ENCODE data around the gene DOCK1. TPM values are rescaled to one million over a fixed set of nuclear protein-coding genes. Genes with fewer than 3 reads are reported as not detected.

Gene DOCK1
- total RNA-seq, 1 donor from 2014 or later, result 16.8 TPM

GRCh38 chr10:127064474-127064873, 159.2 kb downstream of the DOCK1 start:
- Histone ChIP-seq H3K4me1 (no peaks in the 10 kb centered on the region), H3K4me3 (no peak overlapping the region), H3K27me3 (ENCODE audit: low read depth) (no peaks in the 10 kb centered on the region), H3K9me3 (replicated peaks) (peaks cover 7% of the 10 kb centered on the region), H3K36me3 (peaks cover 93% of the 10 kb centered on the region), H3K27ac (replicated peaks) (no peak overlapping the region)
- intact Hi-C loops (cut with micrococcal nuclease), result no loop called here
- TF ChIP-seq CTCF (IDR thresholded peaks at IDR 0.05; ENCODE audit: borderline replicate concordance), result no peak
- DNase-seq, result no peak

DNA sequence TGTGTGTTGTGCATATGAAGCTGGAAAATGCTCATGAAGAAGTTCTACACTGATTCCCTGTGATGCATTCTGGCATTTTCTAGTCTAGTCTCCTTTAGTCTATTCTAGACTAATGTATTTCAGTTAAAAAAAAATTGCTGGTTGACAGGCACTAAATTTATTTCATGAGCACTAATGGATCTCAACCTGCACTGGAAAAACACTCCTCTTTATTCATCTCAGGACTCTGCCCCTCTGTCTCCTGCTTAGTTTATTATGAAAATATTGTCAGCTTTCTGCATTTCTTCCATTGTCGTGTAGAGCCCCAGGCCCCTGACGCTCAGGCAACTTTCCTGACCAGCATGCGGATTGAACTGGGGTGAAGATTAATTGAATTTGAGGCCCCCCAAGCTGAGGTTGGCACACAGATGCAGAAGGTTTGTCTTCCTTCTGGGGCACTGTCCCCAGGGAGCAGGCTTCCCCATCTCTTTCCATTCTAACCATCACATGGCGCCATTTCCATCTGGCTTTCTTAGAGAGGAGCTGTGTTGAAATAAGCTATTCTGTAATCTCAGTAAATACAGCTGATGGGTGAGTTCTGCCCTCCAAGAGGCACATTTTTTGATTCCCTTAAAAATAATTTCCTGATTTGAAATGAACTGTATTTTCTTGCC, 162.4 kb downstream of the DOCK1 start:
- Histone ChIP-seq H3K9me3 (replicated peaks) (no peaks in the 10 kb centered on the region), H3K4me3 (no peak overlapping the region), H3K27me3 (ENCODE audit: low read depth) (no peaks in the 10 kb centered on the region), H3K27ac (replicated peaks) (no peak overlapping the region), H3K4me1 (no peaks in the 10 kb centered on the region), H3K36me3 (peaks cover 87% of the 10 kb centered on the region)
- intact Hi-C loops (cut with micrococcal nuclease), result no loop called here
- no peak for DNase-seq
- no peak for TF ChIP-seq CTCF (IDR thresholded peaks at IDR 0.05; ENCODE audit: borderline replicate concordance)

GRCh38 chr10:127068485-127068884, 163.3 kb downstream of the DOCK1 start:
- no peak for TF ChIP-seq CTCF (IDR thresholded peaks at IDR 0.05; ENCODE audit: borderline replicate concordance)
- no peak for DNase-seq
- Histone ChIP-seq H3K9me3 (replicated peaks) (no peaks in the 10 kb centered on the region), H3K4me3 (no peak overlapping the region), H3K27me3 (ENCODE audit: low read depth) (no peaks in the 10 kb centered on the region), H3K27ac (replicated peaks) (no peak overlapping the region), H3K4me1 (no peaks in the 10 kb centered on the region), H3K36me3 (peaks cover 88% of the 10 kb centered on the region)
- intact Hi-C loops (cut with micrococcal nuclease), result no loop called here

DNA sequence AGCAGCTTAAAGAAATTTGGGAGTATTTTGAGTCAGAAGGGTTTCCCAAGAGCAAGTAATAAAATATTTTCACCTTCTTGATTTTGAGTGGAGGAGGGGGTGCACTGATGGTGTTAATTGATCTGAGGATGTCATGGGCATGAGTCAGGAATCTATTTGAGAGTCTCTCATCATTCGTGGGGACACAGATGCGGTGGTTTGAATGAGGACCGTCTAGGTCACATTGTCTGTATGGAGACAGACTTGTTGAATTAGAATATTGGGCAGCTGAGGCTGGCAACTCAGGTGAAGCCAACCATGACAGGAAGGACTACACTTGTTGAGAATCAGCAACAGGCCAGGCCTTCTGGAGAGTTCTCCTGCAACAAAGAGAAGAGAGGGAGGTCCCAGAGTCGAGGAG, 164.2 kb downstream of the DOCK1 start:
- H3K27me3 ChIP-seq (ENCODE audit: low read depth), result no peaks in the 10 kb centered on the region
- no peak overlapping the region for H3K27ac ChIP-seq (replicated peaks)
- no peaks in the 10 kb centered on the region for H3K9me3 ChIP-seq (replicated peaks)
- H3K4me1 ChIP-seq, result no peaks in the 10 kb centered on the region
- no peak overlapping the region for H3K4me3 ChIP-seq
- no peak for DNase-seq
- peaks cover 83% of the 10 kb centered on the region for H3K36me3 ChIP-seq
- intact Hi-C loops (cut with micrococcal nuclease), result no loop called here
- TF ChIP-seq CTCF (IDR thresholded peaks at IDR 0.05; ENCODE audit: borderline replicate concordance), result no peak

GRCh38 chr10:127071126-127071525, 165.9 kb downstream of the DOCK1 start:
- Histone ChIP-seq H3K4me1 (no peaks in the 10 kb centered on the region), H3K27me3 (ENCODE audit: low read depth) (no peaks in the 10 kb centered on the region), H3K36me3 (peaks cover 69% of the 10 kb centered on the region), H3K9me3 (replicated peaks) (no peaks in the 10 kb centered on the region), H3K27ac (replicated peaks) (no peak overlapping the region), H3K4me3 (no peak overlapping the region)
- TF ChIP-seq CTCF (IDR thresholded peaks at IDR 0.05; ENCODE audit: borderline replicate concordance), result no peak
- intact Hi-C loops (cut with micrococcal nuclease), result no loop called here
- no peak for DNase-seq

Measured in left ventricle myocardium inferior (tissue), 1 donor.